Measurements from ENCODE around the gene RNU2-1. TPM values are rescaled to one million over a fixed set of nuclear protein-coding genes. Genes with fewer than 3 reads are reported as not detected.
"Not testable (repeated sequence)": the region's sequence is repeated elsewhere in the genome, so short reads cannot be mapped to it uniquely, and the experiment has no call there.

RNU2-1 gene
- not detected for total RNA-seq

GRCh38 chr17:43233877-43234276 is at the start of gene RNU2-1:
RNU2-1 (minus strand) TSS chr17:43233977.
- not testable (repeated sequence) for H3K27me3 ChIP-seq; H3K4me1 ChIP-seq; H3K9me3 ChIP-seq; H3K27ac ChIP-seq; DNase-seq (ENCODE audit: low spot score in 2 of 2); H3K36me3 ChIP-seq; H3K4me3 ChIP-seq
- WGBS = no CpG with 5 or more reads among the region's 31 CpGs

- not testable (repeated sequence) for H3K9me3 ChIP-seq; H3K27me3 ChIP-seq; H3K4me1 ChIP-seq; DNase-seq (ENCODE audit: low spot score in 2 of 2); H3K36me3 ChIP-seq; H3K27ac ChIP-seq; H3K4me3 ChIP-seq
- no CpG with 5 or more reads among the region's 30 CpGs for WGBS
Measured at GRCh38 chr17:43272914-43273313, 39.1 kb upstream of the RNU2-1 start.

GRCh38 chr17:43272483-43272882 is 38.7 kb upstream of the RNU2-1 start:
- H3K36me3 ChIP-seq; H3K4me1 ChIP-seq; H3K27ac ChIP-seq; DNase-seq (ENCODE audit: low spot score in 2 of 2); H3K4me3 ChIP-seq; H3K27me3 ChIP-seq; H3K9me3 ChIP-seq: not testable (repeated sequence)
- WGBS = no CpG with 5 or more reads among the region's 12 CpGs

- H3K27ac ChIP-seq; H3K36me3 ChIP-seq; H3K4me3 ChIP-seq; DNase-seq (ENCODE audit: low spot score in 2 of 2); H3K4me1 ChIP-seq; H3K27me3 ChIP-seq; H3K9me3 ChIP-seq: not testable (repeated sequence)
- no CpG with 5 or more reads among the region's 43 CpGs for WGBS
Measured at GRCh38 chr17:43270552-43271504, 37.1 kb upstream of the RNU2-1 start.

GRCh38 chr17:43246456-43246855 is 12.7 kb upstream of the RNU2-1 start:
- H3K36me3 ChIP-seq; DNase-seq (ENCODE audit: low spot score in 2 of 2); H3K4me1 ChIP-seq; H3K9me3 ChIP-seq; H3K27me3 ChIP-seq: not testable (repeated sequence)
- Histone ChIP-seq H3K27ac (peak overlapping the region; percentile 76), H3K4me3 (peak overlapping the region; percentile 38)
- 19% methylated on average over 18 of the region's 23 CpGs for WGBS

GRCh38 chr17:43240596-43241352 is 7.0 kb upstream of the RNU2-1 start:
- not testable (repeated sequence) for H3K4me1 ChIP-seq; H3K27ac ChIP-seq; H3K27me3 ChIP-seq; H3K9me3 ChIP-seq; DNase-seq (ENCODE audit: low spot score in 2 of 2); H3K36me3 ChIP-seq; H3K4me3 ChIP-seq
- no CpG with 5 or more reads among the region's 34 CpGs for WGBS

GRCh38 chr17:43239597-43239996 is 5.8 kb upstream of the RNU2-1 start:
- not testable (repeated sequence) for H3K9me3 ChIP-seq; H3K4me3 ChIP-seq; DNase-seq (ENCODE audit: low spot score in 2 of 2); H3K27ac ChIP-seq; H3K36me3 ChIP-seq; H3K4me1 ChIP-seq; H3K27me3 ChIP-seq
- no CpG with 5 or more reads among the region's 26 CpGs for WGBS

- no CpG with 5 or more reads among the region's 15 CpGs for WGBS
- not testable (repeated sequence) for H3K36me3 ChIP-seq; H3K27me3 ChIP-seq; H3K4me3 ChIP-seq; H3K9me3 ChIP-seq; H3K4me1 ChIP-seq; DNase-seq (ENCODE audit: low spot score in 2 of 2); H3K27ac ChIP-seq
Measured at GRCh38 chr17:43233263-43233662, 514 bp downstream of the RNU2-1 start.

- Histone ChIP-seq H3K4me3 (peak overlapping the region; percentile 7), H3K27ac (peak overlapping the region; percentile 1)
- peak; percentile 86 to 89 for DNase-seq (ENCODE audit: low spot score in 2 of 2)
- 64% methylated on average over 19 of the region's 24 CpGs for WGBS
- H3K4me1 ChIP-seq, H3K27me3 ChIP-seq, H3K36me3 ChIP-seq, H3K9me3 ChIP-seq: not testable (repeated sequence)
Measured at GRCh38 chr17:43232021-43232699, 1.6 kb downstream of the RNU2-1 start.

- WGBS = 68% methylated on average over 13 of the region's 40 CpGs
- not testable (repeated sequence) for H3K27me3 ChIP-seq, H3K36me3 ChIP-seq, H3K4me1 ChIP-seq, H3K9me3 ChIP-seq
- Histone ChIP-seq H3K27ac (peak overlapping the region; percentile 1), H3K4me3 (peak overlapping the region; percentile 7)
- peak; percentile 29 to 46 for DNase-seq (ENCODE audit: low spot score in 2 of 2)
Measured at GRCh38 chr17:43231205-43232020, 2.4 kb downstream of the RNU2-1 start.

- H3K9me3 ChIP-seq; H3K27me3 ChIP-seq; H3K36me3 ChIP-seq; H3K27ac ChIP-seq; H3K4me3 ChIP-seq; DNase-seq (ENCODE audit: low spot score in 2 of 2); H3K4me1 ChIP-seq: not testable (repeated sequence)
- WGBS = no CpG with 5 or more reads among the region's 7 CpGs
Measured at GRCh38 chr17:43228020-43228782, 5.6 kb downstream of the RNU2-1 start, which contains the start of gene CCDC200. CCDC200 (minus strand) TSS chr17:43228623; CDS start chr17:43228554, 69 bp downstream.
